Lower leg skin (tissue), 4 donors: ENCODE measurements around the gene AGBL1. TPM values are rescaled to one million over a fixed set of nuclear protein-coding genes. Genes with fewer than 3 reads are reported as not detected.

Experiments
- DNase-seq, 2 donors: peaks; one replicate each; pipeline ENCODE4 v3.0.0-alpha.2; 2019; ENCODE audit warnings: low spot score in 2 of 2
- H3K4me3 ChIP-seq: fragments of 200-600 bp; sonication (generic); 2 replicates; pipeline ENCODE4 v1.5.1; 2017; ENCODE audit warnings: mild to moderate bottlenecking, low read depth; ENCODE audit not compliant: poor library complexity, severe bottlenecking
- POLR2A ChIP-seq, 2 donors: fragments of 450-650 bp; IDR thresholded peaks; one replicate each; pipeline ENCODE4 v1.6.1; 2016 to 2017; ENCODE audit warnings: antibody characterized with exemption in 2 of 2, mild to moderate bottlenecking in 1 of 2, moderate library complexity in 1 of 2
- WGBS, 2 donors: methylation state at CpG; one replicate each; pipeline ENCODE4 v1.1.5; 2018; 5-methylcytosine and 5-hydroxymethylcytosine counted together
- intact Hi-C: fragments of 100-400 bp; cut with DNase I; formaldehyde crosslinking; loops from one replicate; pipeline ENCODE4 v1.15.0; 2023; ENCODE audit warnings: low total_unique reads
- total RNA-seq, 4 donors: library from RNA; depleted of rRNA; stranded (reverse); fragments of >200 nt; gene quantifications; one replicate each; pipeline ENCODE4 v1.1.0, GENCODE V29; 2016
- TF ChIP-seq, protein P1 (sequence below), 3 donors: fragments of 450-650 bp; IDR thresholded peaks; one replicate each; pipeline ENCODE4 v1.5.1; 2016; ENCODE audit warnings: antibody characterized with exemption in 3 of 3, mild to moderate bottlenecking in 3 of 3, moderate library complexity in 2 of 3

The AGBL1 gene
- total RNA-seq, 4 donors from 2014 or later, result 0.13 to 0.91 TPM; not detected in 2

DNA sequence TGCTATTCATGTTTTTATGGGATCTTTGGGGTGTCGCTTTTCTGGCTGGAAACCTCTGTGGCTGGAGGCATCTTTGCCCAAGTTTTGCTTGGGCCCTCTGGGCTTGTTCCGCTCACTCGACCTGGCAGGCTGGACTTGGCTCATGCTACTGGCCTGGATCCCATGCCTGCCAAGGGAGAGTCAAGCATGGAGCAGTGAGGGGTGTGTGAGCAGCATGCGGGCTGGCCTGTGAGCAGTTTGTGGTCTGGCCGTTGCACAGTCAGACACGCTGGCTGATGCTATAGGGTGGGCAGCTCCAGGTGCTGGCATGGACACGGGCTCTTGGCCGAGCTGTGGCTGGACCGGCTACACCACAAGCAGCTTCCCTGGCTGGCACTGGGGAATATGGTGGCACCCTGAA lies 491.1 kb downstream of the AGBL1 start:
- 82 to 83% methylated on average over 5 to 8 of the region's 9 CpGs for WGBS, 2 donors
- no peak for DNase-seq
- no peak overlapping the region for H3K4me3 ChIP-seq
- intact Hi-C loops, result no loop called here
- no peak for TF ChIP-seq POLR2A (IDR thresholded peaks at IDR 0.05)
- TF ChIP-seq, protein P1, sequence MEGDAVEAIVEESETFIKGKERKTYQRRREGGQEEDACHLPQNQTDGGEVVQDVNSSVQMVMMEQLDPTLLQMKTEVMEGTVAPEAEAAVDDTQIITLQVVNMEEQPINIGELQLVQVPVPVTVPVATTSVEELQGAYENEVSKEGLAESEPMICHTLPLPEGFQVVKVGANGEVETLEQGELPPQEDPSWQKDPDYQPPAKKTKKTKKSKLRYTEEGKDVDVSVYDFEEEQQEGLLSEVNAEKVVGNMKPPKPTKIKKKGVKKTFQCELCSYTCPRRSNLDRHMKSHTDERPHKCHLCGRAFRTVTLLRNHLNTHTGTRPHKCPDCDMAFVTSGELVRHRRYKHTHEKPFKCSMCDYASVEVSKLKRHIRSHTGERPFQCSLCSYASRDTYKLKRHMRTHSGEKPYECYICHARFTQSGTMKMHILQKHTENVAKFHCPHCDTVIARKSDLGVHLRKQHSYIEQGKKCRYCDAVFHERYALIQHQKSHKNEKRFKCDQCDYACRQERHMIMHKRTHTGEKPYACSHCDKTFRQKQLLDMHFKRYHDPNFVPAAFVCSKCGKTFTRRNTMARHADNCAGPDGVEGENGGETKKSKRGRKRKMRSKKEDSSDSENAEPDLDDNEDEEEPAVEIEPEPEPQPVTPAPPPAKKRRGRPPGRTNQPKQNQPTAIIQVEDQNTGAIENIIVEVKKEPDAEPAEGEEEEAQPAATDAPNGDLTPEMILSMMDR (IDR thresholded peaks at IDR 0.05), result no peak

DNA sequence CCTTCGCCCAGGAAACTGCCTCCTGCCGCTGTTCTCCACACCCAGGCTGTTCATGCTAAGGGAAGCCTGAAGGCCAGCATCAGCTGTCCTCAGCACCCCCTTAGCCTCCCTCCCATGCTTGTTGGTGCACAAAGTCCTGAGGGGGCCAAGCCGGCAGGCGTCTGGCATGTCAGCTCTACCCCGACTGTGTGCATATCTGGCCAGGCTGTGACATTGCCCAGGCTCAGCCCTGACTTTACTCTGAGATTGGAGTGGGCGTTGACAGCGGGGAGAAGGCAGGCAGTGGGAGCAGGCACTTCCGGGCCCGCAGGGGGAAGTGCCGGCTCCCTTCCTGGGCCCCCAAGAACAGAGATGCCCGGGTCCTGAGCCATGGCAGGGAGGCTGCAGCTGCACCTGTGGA lies 492.2 kb downstream of the AGBL1 start:
- intact Hi-C loops, result no loop called here
- TF ChIP-seq POLR2A (IDR thresholded peaks at IDR 0.05), result no peak
- TF ChIP-seq, protein P1 (IDR thresholded peaks at IDR 0.05), result no peak
- WGBS, 2 donors, result 75 to 89% methylated on average over 11 of the region's 11 CpGs
- H3K4me3 ChIP-seq, result no peak overlapping the region
- DNase-seq, result no peak

DNA sequence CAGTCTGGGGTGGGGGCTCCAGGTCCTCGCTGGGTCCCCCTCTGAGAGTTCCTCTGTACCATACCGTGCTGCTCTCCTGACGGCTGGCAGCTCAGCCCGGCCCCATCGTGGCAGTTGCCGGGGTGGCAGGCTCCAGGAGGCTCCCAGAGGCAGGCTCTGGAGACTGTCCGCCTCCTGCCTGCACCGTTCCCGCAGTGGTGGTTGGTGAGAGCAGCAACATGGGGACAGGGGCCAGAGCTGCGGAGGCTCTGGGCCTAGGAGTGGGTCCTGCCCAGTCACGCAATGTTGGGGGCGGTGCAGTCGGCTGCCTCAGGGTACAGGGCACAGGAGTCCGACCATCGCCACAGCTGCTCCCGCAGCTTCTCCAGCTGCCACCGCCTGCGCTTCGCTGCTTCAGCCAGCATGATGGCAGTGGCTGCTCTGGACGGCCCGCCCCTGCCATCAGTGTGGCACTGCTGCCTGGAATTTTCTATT lies 492.7 kb downstream of the AGBL1 start:
- DNase-seq, result no peak
- 77 to 80% methylated on average over 12 to 21 of the region's 21 CpGs for WGBS, 2 donors
- TF ChIP-seq POLR2A (IDR thresholded peaks at IDR 0.05), result no peak
- no peak overlapping the region for H3K4me3 ChIP-seq
- intact Hi-C loops, result no loop called here

DNA sequence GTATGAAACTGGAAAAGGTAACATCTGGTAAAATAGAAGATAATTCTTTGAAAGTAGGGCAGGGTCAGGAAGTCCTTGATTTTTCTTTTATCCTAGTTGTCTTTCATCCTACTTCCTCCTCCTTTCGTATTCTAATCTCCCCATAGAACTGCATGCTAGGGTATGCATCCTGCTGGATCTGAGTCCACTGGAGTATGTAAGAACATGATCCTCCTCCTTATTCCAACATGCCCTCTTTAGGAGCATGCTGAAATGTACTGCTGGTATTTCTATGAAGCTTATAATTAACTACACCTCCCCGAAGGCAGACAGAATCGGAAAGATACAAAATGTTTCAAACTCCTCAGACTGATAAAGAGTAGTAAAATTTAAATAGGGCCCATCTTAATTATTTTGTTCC lies 493.8 kb downstream of the AGBL1 start:
- no peak for DNase-seq
- no peak for TF ChIP-seq POLR2A (IDR thresholded peaks at IDR 0.05)
- TF ChIP-seq, protein P1 (IDR thresholded peaks at IDR 0.05), result no peak
- 54 to 63% methylated on average over 3 of the region's 3 CpGs for WGBS, 2 donors
- intact Hi-C loops, result no loop called here
- no peak overlapping the region for H3K4me3 ChIP-seq

DNA sequence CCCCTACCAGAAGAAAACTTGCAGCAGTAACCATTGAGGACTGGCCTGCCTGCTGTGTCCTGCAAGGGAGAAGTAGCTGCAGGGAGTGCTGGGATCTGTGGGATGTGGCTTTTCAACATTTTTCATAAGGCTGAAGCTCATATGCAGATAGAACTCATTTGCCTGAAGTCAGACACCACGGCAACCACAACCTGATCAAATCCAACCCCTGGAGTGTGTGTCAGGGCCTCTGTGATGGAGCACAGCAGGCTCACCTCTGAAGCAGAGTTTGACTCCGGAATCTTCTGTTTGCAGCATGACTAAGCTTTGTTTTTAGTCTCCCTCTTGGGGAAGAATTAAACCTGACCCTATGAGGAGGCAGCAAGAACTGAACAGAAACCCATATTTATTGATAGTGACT lies 508.7 kb downstream of the AGBL1 start:
- intact Hi-C loops, result no loop called here
- no peak for TF ChIP-seq POLR2A (IDR thresholded peaks at IDR 0.05)
- TF ChIP-seq, protein P1 (IDR thresholded peaks at IDR 0.05), result no peak
- 42 to 61% methylated on average over 2 of the region's 2 CpGs for WGBS, 2 donors
- H3K4me3 ChIP-seq, result no peak overlapping the region
- DNase-seq, result no peak

DNA sequence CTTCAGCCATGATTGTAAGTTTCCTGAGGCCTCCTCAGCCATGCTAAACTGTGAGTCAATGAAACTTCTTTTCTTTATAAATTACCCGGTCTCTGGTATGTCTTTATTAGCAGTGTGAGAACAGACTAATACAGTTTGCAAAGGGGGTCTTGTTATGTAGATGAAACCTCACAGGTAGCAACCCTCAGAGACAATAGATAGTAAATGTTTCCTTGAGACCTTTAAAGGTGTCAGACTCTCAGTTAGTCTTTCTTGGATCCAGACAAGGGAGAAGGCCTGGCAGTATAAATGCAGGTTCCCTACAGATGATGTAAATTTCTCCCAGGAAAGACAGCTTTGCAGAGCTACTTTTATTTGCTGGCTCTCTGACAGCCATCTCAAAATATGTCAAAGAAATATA lies 510.8 kb downstream of the AGBL1 start:
- intact Hi-C loops, result no loop called here
- TF ChIP-seq, protein P1 (IDR thresholded peaks at IDR 0.05), result no peak
- no peak for TF ChIP-seq POLR2A (IDR thresholded peaks at IDR 0.05)
- no peak for DNase-seq
- no peak overlapping the region for H3K4me3 ChIP-seq
- WGBS, 2 donors, result 81 to 83% methylated on average over 1 of the region's 1 CpG
